ENCODE results near the gene KCNQ1OT1. TPM values are rescaled to one million over a fixed set of nuclear protein-coding genes. Genes with fewer than 3 reads are reported as not detected.

KCNQ1OT1 gene
- total RNA-seq, 1 experiment from 2014 or later = 1.2 TPM

DNA sequence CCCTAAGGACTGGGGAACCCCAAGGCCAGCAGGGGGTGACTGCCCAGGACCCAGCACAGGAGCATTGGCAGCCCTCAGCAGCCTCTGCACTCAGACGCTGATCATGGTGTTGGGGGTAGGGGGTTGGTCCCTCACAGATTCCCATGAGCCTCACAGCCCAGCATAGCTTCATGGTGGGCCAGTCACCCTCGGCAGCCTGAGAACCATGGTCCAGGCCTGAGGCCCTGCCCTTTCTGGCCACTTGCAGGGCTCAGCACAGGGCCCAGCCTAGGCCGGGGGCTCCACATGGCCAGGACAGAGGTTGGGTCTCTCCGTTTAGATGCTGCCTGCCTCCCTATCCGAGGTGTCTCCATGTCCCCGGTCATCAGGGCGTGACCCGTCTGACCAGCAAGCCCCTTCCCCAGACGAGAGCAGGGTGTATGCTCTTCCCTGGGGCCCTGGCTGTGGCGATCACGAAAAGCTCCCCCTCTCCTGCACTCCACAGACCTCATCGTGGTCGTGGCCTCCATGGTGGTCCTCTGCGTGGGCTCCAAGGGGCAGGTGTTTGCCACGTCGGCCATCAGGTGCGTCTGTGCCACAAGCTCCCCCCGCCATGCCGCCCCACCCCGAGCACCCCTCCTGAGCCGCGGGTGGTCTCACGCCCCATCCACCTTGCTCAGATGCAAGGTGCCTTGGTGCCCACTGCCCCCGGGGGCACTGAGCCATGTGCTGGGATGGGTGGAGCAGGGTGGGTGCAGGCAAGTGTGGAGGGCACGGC, 128.8 kb downstream of the KCNQ1OT1 start:
- no peak overlapping the region for H4K5ac ChIP-seq (ENCODE audit: insufficient read length, low read depth, low read length)
- H2BK5ac ChIP-seq (ENCODE audit: insufficient read length, low read length) = no peak overlapping the region
- H3K9me3 ChIP-seq (ENCODE audit: control insufficient read depth, low read depth, low read length) = no peaks in the 10 kb centered on the region
- no peak overlapping the region for H3K4ac ChIP-seq (ENCODE audit: low read depth, low read length)
- H3K14ac ChIP-seq (ENCODE audit: insufficient read depth, low read length) = no peak overlapping the region; the same call in 1 of the 2 replicates
- no CpG with 5 or more reads among the region's 25 CpGs for WGBS (ENCODE audit: extremely low coverage, insufficient read length, low lambda C conversion rate)
- no peak overlapping the region for H3K18ac ChIP-seq (ENCODE audit: insufficient read length, low read depth, low read length)
- Mint-ChIP-seq H3K36me3 (ENCODE audit: insufficient read depth in 1 of 3, low read depth in 3 of 3) (no peaks in the 10 kb centered on the region), H3K27ac (no peak overlapping the region), H3K27me3 (ENCODE audit: low read depth) (peaks cover 71% of the 10 kb centered on the region), H3K9me3 (no peaks in the 10 kb centered on the region), H3K4me3 (no peak overlapping the region), H3K4me1 (no peaks in the 10 kb centered on the region; a peak in 1 of 4 replicates)
- no peak overlapping the region for H4K8ac ChIP-seq (replicated peaks; ENCODE audit: insufficient read length, low read depth, low read length)
- no peaks in the 10 kb centered on the region for H3K79me2 ChIP-seq (ENCODE audit: insufficient read depth, low read length)
- no peak overlapping the region for H2BK15ac ChIP-seq (ENCODE audit: low read depth, low read length)
- H2AK5ac ChIP-seq (ENCODE audit: insufficient read length, low read length) = no peak overlapping the region
- no peak overlapping the region for H2BK20ac ChIP-seq (ENCODE audit: low read depth, low read length, poor library complexity, severe bottlenecking)
- H3T11ph ChIP-seq (ENCODE audit: low read length) = no peak overlapping the region
- H3K9ac ChIP-seq (ENCODE audit: extremely low read depth, insufficient read length, low read length) = no peak overlapping the region
- H3K56ac ChIP-seq (ENCODE audit: insufficient read length, low read depth, low read length) = no peak overlapping the region
- no peaks in the 10 kb centered on the region for H3K4me1 ChIP-seq (ENCODE audit: insufficient read depth, low read length)
- no peak for DNase-seq
- no peak overlapping the region for H2AFZ ChIP-seq (ENCODE audit: low read length)
- no peak overlapping the region for H4K91ac ChIP-seq (ENCODE audit: insufficient read length, low read depth, low read length)
- no peaks in the 10 kb centered on the region for H4K20me1 ChIP-seq (ENCODE audit: control insufficient read depth, insufficient read depth, insufficient read length)
- H3K27ac ChIP-seq (ENCODE audit: insufficient read length, low read depth, low read length) = no peak overlapping the region
- no peaks in the 10 kb centered on the region for H3K79me1 ChIP-seq (ENCODE audit: insufficient read depth, low read depth, low read length, poor library complexity, severe bottlenecking)
- H2BK12ac ChIP-seq (ENCODE audit: insufficient read length, low read depth, low read length) = no peak overlapping the region
- TF ChIP-seq, protein P1, sequence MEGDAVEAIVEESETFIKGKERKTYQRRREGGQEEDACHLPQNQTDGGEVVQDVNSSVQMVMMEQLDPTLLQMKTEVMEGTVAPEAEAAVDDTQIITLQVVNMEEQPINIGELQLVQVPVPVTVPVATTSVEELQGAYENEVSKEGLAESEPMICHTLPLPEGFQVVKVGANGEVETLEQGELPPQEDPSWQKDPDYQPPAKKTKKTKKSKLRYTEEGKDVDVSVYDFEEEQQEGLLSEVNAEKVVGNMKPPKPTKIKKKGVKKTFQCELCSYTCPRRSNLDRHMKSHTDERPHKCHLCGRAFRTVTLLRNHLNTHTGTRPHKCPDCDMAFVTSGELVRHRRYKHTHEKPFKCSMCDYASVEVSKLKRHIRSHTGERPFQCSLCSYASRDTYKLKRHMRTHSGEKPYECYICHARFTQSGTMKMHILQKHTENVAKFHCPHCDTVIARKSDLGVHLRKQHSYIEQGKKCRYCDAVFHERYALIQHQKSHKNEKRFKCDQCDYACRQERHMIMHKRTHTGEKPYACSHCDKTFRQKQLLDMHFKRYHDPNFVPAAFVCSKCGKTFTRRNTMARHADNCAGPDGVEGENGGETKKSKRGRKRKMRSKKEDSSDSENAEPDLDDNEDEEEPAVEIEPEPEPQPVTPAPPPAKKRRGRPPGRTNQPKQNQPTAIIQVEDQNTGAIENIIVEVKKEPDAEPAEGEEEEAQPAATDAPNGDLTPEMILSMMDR (conservative IDR thresholded peaks at IDR 0.05) = no peak
- H3K27me3 ChIP-seq (ENCODE audit: insufficient read depth, low read length) = peaks cover 2% of the 10 kb centered on the region; the same call in 1 of the 2 replicates
- H3K4me2 ChIP-seq (ENCODE audit: insufficient read depth, insufficient read length, low read length) = no peak overlapping the region
- no peaks in the 10 kb centered on the region for H3K23me2 ChIP-seq (ENCODE audit: insufficient read length, low read depth, low read length, poor library complexity, severe bottlenecking)
- H3K23ac ChIP-seq (ENCODE audit: insufficient read length, low read depth, low read length) = no peak overlapping the region
- H2BK120ac ChIP-seq (ENCODE audit: low read depth, low read length, poor library complexity, severe bottlenecking) = no peak overlapping the region
